Effector CD8-positive, alpha-beta T cell (primary cell): ENCODE results near the gene NAT9.

Experiments
- DNase-seq: peaks from one replicate; lab custom pipeline; 2025; lab: John Stamatoyannopoulos, UW
- total RNA-seq, 4 experiments: gene quantifications; one replicate each; lab custom pipeline; 2026; lab: John Stamatoyannopoulos, UW

NAT9 gene
- 30.6 to 63.5 (median 48.2) reads per million in 4 experiments for total RNA-seq

DNA sequence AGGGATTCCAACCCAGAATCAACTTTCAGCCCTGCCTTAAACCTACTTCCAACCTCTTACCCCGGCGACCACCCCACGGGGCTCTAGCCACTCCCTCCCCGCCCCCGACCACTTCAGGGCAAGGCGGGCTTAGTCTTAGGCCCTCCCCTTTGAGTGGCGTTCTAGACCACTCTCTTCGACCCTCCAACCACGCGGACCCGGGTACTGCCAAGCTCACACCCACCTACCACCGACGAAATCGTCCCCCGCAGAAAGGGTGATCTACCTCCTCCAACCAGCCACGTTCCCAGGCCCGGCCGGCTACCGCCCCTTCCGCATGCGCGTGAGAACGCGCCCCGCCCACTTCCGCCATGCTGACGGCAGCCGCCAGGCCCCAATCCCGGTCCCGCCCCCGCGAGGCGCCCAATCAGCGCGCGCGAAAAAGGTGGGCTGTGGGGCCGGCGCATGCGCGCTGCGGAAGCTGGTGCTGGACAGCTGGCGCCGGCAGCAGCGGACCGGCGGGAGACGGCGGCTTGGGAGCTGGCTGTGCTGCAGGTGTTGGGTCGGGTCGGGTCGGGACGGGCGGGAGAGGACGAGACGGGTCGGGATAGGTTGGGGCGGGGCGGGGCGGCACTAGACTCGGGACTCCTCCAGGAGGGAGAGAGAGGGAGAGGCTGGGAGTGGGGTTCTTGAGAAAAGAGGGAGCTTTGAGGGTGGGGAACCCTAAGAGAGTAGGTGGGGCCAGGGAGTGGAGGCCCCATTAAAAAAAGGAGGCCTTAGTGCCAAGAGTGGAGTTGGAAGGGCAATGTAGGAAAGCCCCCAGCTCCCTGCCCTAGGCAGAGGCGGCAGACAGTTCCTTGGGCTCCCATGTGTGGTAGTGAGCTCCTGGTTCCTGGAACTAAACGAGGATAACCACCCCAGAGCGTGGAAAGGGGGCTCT lies at the start of gene NAT9:
TSS of gene NAT9 (minus strand) at position 302 of the 919 bp plus-strand sequence. CDS start 647 bp downstream, outside the sequence.
- peak; percentile 99 for DNase-seq

DNA sequence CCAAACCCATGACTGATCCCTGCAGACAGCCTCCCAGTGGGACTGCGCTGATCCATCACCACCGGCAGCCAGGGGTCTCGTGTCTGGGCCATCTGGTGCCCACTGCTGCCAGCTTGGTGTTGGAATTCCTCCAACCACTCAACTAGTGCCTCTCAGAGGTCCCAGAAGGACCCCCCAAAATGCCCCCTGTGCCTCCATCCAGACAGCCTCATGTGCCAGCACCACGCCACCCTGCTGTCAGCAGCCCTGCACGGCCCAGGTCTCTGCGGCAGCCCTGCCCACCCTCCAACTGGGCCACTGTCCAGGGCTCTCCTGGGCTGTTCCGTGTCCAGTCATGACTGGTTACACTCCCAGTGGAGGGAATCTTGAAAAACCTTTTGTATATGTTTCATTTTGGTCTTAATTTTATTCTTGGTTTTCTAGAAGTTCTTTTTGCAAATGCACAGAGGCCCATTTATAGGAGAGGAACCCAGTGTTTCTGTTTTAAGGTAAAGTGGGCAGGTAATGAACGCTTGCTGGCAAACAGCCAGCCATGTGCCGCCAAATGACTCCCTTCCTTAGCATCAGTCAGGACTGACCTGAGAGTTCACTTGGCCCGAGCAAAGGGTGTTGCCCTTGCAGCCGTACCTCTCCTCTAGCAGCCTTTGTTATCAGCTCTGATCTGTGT lies 48.9 kb upstream of the NAT9 start:
- no peak for DNase-seq

DNA sequence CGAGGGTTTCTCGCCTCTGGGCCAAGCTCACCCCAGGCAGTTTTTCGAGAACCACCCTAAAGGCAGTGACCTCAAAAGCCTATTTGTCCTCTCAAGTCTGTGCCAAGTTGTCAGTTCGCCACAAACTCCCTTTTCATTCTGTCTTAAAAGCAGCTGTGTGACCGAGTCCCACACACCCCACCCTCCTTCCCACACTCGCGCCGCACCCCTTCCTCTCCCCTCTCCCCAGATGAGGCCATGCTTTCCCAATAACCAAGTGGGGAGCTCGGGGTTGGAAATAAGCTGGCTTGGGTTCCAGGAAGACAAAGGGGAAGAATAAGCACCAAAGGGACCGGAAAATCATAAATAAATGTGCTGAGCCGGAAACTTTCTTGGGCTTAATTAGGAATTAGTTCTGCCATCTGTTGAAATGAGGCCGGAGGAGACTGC lies 46.8 kb upstream of the NAT9 start:
- DNase-seq: no peak

- no peak for DNase-seq
Measured at GRCh38 chr17:74822335-74822938, 46.3 kb upstream of the NAT9 start.

DNA sequence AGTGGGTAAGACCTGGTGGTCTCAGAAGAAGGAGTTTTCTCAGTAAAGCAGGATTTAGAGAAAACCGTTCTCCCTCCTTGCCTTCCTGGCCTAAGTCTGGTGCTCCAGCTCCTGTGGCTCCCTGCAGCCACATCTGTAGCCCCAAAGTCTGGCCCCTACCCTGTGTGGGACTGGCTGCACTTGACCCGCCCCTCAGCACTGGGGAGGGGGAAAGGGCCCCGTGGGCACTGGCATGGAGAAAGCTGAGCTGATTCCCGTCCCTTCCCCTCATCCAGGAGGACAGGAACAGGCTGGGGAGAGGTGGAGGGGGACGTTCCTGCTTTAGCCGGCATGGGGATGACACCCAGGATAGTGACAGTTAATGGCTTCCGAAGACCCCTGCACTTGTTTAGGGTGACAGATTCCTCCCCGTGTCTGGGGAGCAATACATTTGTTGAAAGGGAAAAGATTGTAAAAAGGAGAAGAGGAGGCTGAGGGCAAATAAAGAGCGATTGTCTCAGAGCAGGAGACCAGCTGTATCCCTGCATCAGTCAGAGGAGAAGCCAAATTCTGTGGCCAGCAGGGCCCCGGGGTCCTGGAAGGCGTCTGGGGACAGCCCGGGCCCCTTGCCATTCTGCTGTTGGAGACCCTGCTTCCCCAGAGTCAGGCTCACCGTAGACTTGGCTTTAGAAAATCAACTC lies 45.6 kb upstream of the NAT9 start:
- DNase-seq: no peak

DNA sequence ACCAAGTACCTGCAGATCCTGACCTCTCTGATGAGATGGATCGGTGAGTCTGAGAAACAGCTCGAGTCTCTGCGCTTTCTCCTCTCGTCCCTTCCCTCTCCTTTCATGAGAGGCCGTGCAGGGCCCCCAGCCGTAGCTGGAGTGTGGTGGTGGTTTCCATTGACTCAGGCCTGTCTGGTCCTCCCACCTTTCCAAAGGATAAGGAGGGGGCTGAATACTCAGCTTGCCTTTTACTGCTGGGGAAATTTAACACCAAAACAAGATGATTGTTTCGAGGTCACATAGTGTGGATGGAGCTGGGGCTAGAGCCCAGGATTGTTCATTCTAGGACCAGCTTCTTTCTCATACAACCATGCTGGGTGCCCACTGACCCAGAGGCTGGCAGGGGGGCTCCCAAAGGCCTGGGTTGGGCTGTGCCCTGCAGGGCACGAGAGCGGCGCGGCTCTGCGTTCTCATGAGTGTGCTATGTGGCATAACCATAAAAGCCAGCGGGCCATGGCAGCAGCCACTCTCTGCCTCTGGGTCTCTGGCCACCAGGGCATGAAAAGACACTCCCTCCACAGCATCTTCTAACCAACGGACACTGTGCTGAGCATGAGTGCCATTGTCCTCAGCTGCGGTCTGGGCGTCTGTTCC lies 43.8 kb upstream of the NAT9 start:
- no peak for DNase-seq

- DNase-seq: no peak
Measured at GRCh38 chr17:74818291-74818938, 42.3 kb upstream of the NAT9 start.

GRCh38 chr17:74816905-74817620 lies 40.9 kb upstream of the NAT9 start:
- no peak for DNase-seq

- DNase-seq: no peak
Measured at GRCh38 chr17:74815550-74816370, 39.6 kb upstream of the NAT9 start.

- no peak for DNase-seq
Measured at GRCh38 chr17:74815067-74815466, 38.9 kb upstream of the NAT9 start.

DNA sequence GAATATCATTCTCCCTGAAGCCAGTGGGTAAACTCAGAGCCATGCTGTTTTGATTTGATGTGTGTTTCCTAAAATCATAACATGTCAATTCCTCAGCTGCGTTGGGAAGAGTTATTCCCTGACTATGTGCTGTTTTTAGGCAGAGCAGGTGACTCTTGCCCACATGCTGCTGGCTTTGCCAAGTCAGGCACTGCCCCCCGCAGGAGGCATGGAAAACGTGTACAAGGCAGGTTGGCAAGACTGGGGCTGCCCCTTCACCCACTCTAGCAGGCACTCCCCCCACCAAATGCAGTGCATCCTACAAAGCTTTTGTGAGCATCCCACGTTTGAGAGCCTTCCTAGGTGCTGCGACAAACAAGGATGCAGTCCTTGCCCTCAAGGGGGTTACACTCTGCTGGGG lies 38.3 kb upstream of the NAT9 start:
- no peak for DNase-seq

DNA sequence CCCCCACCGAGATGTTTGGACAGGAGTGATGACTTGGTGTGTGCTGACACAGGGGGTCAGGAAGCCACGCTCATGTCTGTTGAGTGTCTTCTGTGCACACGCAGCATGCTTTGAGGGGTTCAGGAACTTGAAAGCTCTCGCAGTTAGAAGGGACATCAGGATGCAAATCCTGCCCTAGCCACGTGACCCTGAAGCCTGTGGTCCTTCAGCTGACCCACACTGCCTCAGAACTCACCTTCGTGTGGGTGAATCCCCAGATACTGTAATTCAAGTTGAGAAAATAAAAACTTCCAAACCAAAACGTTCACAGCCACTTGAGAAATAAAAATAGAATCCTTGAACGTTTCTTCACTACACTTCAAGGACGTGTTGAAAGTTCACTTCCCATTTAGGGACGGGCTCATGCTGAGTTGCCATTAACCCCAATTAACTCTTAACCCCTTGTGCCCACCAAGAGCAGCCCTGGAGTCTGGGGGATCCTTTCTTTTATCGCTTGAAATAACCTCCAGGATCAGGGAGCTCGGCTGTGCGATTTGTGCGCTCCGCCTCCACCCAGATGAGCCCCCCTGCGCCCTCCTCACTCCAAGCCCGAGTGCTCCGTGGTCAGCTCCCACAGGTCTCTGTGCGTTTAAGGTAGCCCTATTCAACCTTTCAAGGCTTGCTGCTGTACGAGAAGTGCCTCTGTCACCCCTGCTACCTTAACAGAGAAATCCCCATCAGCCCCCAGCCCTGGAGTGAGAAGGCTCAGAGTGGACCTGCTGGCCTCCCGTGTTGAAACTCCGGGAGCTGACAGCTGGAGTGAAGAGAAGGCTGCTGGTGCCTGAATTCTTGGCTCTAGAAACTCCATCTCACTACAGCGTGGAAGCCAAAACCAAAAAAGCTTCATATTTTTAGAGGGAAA lies 36.2 kb upstream of the NAT9 start:
- DNase-seq: no peak

GRCh38 chr17:74810699-74811485 lies 34.7 kb upstream of the NAT9 start:
- DNase-seq: no peak

DNA sequence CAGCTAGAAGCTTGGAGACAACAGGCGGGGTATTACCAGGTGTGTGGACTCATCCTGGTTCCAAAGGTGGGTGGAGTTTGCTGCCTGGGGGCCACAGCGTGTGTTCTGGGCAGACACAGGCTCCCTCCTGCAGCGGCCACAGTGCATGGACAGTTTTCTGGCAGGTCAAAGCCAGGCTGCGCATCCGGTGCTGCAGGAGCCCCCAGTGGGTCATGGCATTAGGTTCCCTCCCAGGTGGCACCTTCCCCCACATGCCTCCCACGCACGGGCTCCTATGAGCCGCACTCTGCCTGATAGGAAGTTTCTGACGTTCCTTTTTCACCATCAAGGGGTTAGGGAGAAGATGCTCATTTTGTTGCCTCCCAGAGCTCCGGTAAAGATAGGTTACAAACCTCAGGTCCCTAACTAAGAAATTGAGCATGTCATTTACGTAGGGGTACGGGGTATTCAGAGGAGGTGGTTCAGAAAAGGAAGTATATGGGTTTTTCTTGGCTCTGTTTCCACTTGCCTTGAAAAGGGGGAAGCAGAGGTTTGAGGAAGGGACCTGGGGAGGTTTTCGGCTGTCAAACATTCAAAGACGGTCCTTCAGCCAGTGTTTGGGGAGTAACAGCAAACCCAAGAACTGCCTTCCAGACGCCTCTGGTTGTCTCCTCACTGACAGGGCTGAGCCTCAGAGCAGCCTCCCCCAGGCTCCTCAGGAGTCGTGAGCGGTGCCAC lies 32.7 kb upstream of the NAT9 start:
- DNase-seq: no peak

DNA sequence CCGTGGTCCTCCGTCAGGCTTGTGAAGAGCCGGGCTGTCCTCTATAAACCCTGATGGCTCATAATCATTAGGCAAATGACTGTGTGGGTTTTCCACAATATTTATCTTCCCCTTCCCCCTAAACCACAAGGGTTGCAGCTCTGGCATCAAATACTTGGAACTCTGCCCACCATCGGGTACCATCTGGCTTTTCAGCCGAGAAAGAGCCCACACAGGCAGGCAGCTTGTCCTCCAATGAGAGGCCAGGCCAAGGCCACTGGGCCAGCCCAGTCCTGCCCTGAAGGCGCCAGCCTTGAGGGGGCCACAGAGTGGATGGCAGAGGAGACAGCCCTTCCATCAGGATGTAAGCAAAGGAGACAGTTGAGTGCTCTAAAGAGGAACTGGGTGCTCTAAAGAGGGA lies 31.8 kb upstream of the NAT9 start:
- DNase-seq: no peak

DNA sequence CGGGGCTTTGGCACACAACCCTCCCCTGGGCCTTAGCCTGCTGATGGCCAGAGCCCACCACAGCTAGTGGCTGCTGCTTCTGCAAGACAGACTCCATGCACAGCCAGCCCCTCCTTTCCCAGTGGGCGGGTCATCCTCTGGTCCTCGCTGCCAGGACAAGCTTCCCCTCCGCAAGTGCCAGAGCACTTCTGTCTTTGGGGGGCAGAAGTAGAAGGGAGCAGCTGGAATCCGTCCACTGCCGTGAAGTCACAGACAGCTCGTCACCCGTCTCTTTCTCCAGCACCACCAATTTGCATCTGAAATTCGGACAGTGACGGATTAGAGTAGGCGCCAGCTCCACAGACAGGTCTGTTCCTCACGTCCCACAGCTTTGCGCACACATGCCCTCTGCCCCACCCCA lies 31.3 kb upstream of the NAT9 start:
- no peak for DNase-seq

DNA sequence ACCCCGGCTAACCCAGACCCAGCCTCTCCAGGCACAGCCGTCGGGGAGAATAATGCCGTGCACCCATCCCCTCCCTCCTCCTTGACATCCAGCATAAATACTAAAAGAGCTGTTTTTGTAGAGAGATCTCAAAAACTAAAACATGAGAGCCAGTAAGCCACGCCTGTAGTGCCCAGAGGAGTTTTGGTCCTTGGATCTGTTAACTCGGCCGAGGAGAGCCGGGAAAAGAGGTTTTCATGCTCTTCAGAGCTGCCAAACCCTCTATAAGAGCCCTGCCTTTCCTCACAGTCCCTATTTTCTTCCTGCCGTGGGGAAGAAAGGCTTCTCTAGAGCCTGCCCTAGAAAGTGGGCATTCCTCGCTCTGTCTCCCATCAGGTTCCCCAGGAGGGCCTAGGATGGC lies 30.2 kb upstream of the NAT9 start:
- no peak for DNase-seq
